GM19035 (cell line): ENCODE results near the gene NEMP1.

ENCODE experiments used
- ATAC-seq: cut with Tn5 transposase; IDR thresholded peaks from one replicate; pipeline ENCODE4 v1.9.1; 2021; ENCODE audit not compliant: unreplicated experiment

Gene NEMP1

GRCh38 chr12:57107456-57108155 is 29.0 kb upstream of the NEMP1 start:
- no peak for ATAC-seq

DNA sequence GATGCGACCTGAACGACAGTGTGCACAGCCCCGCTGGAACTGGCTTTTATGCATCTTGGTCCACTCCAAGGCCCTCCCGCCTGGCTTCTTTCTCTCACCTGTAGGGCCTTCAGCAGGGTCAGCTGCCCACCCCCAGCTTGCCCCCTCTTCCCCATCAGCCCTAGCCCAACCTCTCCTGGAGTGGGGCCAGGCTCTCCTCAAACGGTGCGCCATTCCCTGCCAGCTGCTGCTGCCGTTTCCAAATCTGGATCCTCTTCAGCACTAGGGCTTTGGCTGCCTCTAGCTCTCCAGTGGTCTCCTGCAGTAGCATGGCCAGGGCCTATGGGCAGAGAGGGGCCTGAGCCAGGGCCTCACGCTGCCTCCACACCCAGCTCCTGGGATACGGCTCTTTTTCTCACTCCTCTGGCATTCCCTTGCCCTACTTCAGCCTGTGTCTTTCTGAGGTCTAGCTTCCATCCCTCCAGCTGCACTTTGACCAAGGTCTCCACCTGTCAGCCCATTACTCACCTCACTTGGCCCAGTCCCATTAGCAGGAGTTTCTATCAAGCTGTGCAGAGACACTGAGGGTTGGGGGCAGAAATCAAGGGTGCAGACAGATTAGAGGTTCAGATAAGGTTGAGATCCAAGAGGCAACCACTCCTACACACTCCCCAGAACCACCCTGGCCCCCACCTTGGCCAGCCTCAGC is 27.6 kb upstream of the NEMP1 start:
- ATAC-seq, result no peak

DNA sequence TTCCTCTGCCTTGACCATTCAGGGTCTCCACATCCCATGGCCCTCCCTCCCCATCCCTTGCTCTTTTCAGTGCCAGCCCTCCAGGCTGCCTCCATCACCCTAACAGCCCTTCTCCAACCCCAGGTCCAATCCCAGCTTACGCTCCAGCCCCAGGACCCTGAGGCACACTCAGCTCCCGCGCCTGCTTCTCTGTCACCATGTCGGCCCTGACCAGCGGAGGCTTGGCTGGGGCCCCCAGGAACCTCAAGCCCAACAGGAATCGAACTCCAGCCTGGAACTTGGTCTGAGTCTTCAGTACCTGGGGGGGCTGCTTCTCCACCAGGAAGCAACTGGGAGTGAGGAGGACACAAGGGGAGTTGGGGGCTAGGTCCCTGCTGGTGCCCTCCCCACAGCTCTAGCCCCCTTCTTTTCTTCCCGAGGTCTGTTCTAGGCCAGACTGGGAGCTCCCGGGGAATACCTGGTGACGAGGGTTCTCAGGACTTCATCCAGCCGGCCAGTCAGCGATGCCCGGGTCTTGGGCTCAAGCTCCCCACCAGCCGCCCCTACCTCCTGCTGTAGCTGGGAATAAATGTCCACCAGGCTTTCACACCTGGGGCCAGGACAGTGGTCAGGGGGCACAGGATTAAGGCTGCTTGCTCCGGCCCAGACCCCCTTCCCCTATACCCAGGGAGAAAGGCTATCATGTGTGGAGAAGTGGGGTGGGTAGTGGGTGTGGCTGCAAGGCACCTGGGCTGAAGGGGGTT is 26.6 kb upstream of the NEMP1 start:
- no peak for ATAC-seq

- ATAC-seq, result no peak
These were observed 25.8 kb upstream of the NEMP1 start for GRCh38 chr12:57104292-57104910.

DNA sequence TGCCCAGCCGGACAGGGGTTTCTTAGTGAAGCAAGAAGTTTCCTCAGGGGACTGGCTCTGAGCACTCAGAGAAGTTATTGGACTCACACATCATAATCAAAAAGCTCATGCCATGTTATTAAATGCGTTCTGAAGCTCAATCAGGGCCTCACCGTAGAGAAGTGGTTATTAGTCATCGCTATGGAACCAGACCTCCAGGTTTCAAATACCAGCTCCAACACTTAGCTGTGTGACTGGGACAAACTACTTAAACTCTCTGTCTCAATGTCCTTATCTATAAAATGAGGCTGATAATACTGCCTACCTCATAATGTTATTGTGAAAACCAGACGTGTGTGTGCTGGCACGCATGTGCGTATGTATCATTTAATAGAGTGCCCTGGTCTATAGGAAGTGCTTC is 25.3 kb upstream of the NEMP1 start:
- no peak for ATAC-seq

DNA sequence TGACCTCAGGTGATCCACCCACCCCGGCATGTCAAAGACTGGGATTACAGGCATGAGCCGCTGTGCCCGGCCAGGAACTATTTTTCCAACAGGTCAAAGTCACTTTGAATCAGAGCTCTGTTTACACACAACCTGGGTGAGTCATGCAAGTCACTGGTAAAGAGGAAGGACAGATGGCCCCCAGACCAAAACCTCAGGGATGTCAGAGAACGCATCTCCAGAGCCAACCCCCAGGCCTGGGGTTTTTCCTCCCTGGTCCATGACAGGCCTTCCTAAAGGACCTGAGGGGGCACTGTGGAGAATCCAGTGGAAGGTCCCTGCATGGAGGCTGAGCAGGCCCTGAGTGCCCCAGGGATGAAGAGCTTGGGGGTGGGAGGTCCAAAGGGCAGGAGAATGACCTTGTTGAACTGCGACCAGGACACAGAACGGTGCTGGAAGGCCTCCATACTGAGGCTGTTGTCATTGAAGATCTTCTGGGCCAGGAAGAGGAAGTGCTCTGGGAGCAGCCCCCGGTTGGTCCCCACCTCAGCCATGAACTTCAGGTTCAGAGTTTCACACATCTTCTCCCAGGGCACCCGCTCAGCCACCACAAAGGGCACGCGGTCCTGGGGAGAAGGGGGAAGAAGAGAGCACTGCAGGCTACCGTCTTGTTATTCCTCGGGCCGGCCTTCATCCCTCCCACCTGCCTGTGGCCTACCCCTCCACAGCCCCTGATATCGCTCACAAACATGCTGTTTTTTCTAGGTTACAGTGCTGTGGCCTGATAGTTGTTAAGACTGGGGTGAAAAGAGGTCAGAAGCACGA is 23.5 kb upstream of the NEMP1 start:
- no peak for ATAC-seq

- no peak for ATAC-seq
These were observed 21.2 kb upstream of the NEMP1 start for GRCh38 chr12:57099766-57100165.

GRCh38 chr12:57099047-57099714 is 20.6 kb upstream of the NEMP1 start:
- ATAC-seq, result no peak

DNA sequence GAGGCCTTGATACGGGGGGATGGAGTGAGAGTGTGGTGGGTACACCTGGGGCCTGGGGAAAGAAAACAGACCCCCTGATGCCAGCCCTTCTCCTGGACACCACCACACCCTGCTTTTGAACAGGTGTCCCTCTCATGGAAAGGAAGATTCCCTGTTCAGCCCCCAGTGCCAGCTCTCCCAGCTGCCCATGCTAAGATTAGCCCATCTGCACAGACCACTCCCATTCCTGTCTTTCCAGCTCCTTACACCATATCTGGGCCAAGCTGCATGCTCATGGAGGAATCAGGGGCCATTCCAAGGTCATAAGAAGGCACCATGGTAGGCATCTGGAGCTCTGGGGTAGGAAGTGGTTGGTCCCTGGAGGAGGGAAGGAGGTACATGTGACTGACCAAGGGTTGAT is 20.0 kb upstream of the NEMP1 start:
- no peak for ATAC-seq

DNA sequence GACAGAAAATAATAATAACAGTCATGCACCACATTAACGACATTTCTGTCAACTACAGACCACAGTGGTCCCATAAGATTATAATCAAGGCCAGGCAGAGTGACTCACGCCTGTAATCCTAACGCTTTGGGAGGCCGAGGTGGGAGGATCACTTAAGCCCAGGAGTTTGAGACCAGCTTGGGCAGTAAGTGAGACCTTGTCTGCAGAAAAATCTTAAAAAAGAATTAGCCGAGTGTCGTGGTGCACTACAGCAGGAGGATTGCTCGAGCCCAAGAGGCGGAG is 18.9 kb upstream of the NEMP1 start:
- no peak for ATAC-seq

- no peak for ATAC-seq
These were observed 18.4 kb upstream of the NEMP1 start for GRCh38 chr12:57096748-57097553.

DNA sequence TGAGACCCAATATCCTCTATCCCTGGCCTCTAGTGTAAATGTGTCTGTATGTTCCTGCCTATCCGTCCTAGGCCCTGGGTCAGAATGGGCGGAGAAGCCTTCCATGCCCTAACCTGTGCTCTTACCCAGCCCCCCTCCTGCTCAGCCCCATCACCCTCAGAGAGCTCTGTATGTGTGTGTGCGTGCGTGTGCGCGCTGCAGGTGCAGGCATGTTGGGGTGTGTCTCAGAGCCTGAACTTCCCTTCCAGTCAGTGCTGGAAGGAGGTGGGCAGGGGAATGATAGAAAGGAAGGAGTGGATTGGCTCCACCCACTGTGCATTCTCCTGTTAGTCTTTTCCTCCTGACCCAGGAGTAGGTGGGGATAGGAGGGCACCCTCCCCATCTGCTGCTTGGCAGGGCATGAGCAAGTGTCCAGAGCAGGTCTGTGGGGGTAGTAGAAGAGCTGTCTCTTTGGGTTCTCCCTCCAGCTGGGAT is 17.5 kb upstream of the NEMP1 start:
- ATAC-seq, result no peak

GRCh38 chr12:57095440-57095839 is 16.8 kb upstream of the NEMP1 start:
- ATAC-seq, result no peak

- ATAC-seq, result no peak
These were observed 15.9 kb upstream of the NEMP1 start for GRCh38 chr12:57094208-57095160.

DNA sequence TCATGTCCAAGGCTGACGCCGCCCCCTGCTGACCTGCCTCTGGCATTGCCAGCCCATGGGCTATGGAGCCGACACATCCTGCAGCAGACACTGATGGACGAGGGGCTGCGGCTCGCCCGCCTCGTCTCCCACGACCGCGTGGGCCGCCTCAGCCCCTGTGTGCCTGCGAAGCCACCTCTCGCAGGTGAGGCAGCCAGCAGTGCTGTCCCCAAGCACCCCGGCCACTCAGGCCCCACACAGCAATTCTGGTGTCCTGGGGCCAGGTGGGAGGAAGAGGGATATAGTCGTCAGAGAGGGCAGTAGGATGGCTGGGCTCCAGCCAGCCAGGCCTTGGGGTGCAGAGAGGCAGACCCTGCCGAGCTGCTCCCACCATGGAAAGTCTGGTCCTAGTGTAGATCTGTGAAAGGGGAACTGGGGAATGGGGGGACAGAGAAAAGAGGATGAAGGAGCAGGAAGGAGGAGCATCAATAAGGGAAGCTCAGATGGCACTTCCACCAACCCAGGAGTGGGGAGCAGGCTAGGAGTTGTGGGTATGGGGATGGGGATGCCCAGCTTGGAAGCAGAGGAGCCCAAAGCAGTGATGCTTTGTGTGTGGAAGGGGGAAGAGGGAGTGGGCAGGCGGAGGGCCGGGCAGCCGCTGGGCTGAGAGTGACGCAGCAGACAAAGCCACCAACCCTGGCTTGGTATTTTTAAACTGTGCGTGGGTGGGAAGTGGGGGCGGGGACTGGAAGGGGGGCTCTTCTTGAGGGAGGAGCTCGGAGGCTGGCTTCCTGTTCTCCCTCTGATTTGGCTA is 15.0 kb upstream of the NEMP1 start:
- ATAC-seq, result peak; percentile 31

DNA sequence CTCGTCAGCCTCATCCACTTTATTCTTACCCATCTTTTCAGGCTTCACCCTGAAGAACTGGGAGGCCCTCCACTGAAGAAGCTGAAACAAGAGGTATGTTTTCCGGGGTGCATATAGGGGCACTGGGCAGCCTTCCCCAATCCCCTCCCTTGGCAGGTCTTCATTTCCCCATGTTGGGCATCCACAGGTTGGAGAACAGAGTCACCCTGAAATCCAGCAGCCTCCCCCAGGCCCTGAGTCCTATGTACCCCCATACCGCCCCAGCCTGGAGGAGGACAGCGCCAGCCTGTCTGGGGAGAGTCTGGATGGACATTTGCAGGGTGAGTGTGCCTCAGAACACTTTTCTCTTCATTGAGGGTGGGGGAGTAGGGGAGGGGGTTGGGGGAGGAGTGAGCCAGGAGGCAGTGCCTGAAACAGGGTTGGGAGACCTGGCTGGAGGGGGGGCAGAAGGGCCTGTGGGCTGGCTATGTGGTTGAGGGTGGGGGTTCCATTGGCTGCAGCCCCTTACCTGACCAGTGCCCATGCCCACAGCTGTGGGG is 14.4 kb upstream of the NEMP1 start:
- ATAC-seq, result no peak

- ATAC-seq, result no peak
These were observed 13.9 kb upstream of the NEMP1 start for GRCh38 chr12:57092529-57092862.
